GM12864 (cell line): ENCODE results near the gene C19orf67.

Experiments
- DNase-seq: peaks from one replicate; pipeline ENCODE4 v3.0.0-alpha.2; 2011; ENCODE audit warnings: low read depth
- H3K4me3 ChIP-seq: 2 replicates; pipeline ENCODE4 v1.5.1; 2011; ENCODE audit warnings: mild to moderate bottlenecking, low read depth, low read length, control low read depth
- TF ChIP-seq, protein P1 (sequence below): IDR thresholded peaks from 2 replicates; pipeline ENCODE4 v1.5.1; 2011; ENCODE audit warnings: low read depth, mild to moderate bottlenecking, moderate library complexity, low read length, control low read depth, inconsistent platforms; ENCODE audit errors: missing control alignments

C19orf67 gene

DNA sequence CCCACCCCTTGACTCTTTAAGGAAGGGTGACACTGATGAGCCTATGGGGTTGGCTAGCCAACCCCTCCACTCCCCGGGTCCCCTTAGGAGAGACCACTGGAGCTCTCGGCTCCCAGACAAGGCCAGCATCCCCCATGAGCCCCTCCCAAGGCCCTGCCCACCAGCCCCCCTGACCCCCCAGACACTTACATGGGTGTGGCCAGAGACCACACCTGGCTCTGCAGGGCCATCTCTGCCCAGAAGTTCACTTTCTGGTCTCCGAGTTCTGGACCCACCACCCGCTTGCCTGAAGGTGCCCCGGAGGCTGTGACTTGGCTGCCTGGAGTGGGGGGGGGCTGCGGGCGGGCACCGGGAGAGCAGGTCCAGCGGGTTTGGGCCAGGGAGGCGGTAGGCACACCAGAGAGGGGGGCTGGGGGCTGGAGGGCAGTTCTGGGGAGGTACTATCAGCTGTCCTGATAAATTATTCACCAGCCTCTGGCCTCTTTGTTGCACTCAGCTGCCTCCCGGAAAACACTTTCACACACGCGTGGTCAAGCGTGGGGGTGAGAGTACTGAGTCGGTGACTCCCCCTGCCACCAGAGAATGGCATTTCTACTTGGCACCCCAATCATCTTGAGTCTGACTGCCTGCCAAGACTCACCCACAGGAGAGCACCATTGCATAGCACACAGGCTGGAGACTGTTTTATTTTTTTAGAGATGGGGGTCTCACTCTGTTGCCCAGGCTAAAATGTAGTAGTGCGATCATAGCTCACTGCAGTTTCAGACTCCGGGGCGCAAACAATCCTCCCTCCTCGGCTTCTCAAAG, 23.6 kb downstream of the C19orf67 start, which contains the start of gene PALM3:
Gene PALM3 (minus strand): TSS at position 326 of the 807 bp plus-strand sequence. CDS start 96 bp downstream, at position 230.
- TF ChIP-seq, protein P1, sequence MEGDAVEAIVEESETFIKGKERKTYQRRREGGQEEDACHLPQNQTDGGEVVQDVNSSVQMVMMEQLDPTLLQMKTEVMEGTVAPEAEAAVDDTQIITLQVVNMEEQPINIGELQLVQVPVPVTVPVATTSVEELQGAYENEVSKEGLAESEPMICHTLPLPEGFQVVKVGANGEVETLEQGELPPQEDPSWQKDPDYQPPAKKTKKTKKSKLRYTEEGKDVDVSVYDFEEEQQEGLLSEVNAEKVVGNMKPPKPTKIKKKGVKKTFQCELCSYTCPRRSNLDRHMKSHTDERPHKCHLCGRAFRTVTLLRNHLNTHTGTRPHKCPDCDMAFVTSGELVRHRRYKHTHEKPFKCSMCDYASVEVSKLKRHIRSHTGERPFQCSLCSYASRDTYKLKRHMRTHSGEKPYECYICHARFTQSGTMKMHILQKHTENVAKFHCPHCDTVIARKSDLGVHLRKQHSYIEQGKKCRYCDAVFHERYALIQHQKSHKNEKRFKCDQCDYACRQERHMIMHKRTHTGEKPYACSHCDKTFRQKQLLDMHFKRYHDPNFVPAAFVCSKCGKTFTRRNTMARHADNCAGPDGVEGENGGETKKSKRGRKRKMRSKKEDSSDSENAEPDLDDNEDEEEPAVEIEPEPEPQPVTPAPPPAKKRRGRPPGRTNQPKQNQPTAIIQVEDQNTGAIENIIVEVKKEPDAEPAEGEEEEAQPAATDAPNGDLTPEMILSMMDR = no peak
- no peak for DNase-seq
- H3K4me3 ChIP-seq = no peak within 1 kb of the TSS

DNA sequence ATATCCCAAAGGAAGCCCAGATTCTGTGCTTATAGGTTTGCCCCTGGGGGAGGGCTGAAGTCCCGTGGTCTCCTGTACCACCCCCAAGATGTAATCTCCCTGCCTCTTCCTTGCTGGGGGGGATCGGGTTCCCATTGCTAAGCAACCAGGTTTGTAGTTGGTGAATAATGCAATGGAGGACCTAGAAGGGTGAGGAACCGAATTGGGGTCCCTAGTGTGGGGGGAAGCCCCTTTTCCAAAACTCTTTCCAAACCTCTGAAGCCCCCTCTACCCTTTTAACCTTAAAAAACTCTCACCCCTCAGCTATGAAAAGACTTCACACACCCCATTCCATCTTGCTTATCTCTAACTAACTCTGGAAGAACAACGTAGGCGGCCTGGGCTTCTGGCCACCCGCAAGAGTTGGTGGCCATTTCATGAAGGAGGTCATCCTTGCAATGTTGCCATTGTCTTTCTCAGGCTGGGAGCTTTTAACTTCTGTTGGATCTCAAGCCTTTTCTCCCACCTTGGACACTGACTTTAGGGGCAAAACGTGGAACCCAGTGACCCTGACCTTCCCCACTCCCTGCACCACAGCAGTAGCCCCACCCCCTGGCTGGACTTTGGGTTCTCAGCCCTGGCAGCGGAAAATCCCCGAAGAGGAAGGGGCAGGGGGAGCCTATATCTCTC, 24.4 kb downstream of the C19orf67 start:
- H3K4me3 ChIP-seq = no peak overlapping the region
- no peak for DNase-seq
- TF ChIP-seq, protein P1 = no peak

DNA sequence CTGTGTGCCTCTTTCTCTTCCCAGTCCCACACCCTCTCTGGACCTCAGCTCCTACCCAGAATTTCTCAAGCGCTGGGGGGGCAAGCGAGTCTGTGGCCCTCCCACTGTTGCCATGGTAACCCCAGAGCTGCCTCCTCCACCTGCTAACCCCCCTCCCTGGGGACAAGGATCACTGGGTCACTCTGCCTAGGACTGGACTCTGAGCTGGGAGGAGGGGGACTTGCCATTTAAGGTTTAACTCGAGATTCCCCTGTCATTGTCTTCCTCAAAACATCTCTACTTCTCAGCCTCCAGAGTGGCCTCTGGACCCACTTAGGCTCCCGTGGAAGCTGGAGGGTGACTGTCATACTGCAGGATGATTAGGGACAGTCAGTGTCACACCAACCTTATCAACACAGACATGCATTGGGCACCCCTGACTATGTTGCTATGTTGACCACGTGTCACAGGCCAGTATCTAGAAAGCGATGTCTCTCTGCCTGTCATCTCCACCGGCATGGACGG, 25.9 kb downstream of the C19orf67 start:
- DNase-seq = no peak
- no peak overlapping the region for H3K4me3 ChIP-seq
- TF ChIP-seq, protein P1 = no peak

DNA sequence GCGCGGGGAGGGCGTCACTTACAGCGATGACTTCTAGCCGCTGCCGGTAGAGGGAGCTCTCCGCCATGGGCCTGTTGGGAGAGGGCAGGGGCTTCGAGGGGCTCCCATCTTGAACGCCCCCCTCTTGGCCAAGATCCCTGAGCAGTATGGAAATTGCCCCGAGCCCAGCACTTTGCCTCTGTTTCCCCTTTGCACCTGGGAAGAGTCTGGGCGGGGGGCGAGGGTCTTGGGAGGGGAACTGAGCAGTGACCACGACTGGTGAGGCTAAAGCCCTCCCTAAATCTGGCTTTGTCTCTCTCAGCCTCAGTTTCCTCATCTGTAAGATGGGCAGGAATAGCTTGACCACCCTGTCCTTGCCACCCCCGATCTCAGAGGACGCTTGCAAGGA, 26.5 kb downstream of the C19orf67 start:
- TF ChIP-seq, protein P1 = peak; percentile 88
- no peak overlapping the region for H3K4me3 ChIP-seq
- no peak for DNase-seq

DNA sequence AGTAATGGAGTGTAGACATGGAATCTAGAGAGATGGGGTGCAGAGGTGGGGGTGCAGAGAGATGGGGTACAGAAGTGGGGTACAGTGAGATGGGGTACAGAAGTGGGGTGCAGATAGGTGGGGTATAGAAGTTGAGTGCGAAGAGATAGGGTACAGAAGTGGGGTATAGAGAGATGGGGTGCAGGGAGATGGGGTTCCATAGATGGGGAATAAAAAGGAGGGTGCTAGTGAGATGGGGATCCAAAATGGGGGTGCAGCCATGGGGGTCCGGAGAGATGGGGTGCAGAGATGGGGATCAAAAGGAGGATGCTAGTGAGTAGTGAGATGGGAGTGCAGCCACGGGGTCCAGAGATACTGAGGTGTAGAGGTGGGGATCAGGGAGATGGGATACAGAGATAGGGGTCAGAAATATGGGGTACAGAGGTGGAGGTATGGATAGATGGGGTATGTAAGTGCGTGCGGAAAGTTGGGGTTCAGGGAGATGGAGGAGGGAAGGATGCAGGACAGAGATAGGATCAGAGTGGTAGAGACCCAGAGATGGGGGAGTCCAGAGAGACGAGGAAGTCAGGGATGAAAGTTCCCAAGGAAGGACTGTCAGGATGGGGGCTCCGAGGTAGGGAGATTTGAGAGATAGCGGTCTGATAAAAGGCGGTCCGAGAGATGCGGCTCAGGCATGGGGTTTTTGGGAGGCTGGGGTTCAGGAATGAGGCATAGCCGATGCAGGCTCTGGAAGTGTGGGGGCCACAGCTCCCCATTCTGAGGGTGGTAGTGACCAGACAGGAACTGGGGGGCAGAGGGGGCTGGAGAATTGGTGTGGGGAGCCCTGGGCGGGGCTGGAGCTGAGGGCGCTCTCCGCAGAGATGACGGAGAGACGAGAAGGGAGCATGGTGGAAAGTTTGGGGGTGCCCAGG, 27.1 kb downstream of the C19orf67 start:
- no peak overlapping the region for H3K4me3 ChIP-seq
- no peak for DNase-seq
- TF ChIP-seq, protein P1 = no peak

DNA sequence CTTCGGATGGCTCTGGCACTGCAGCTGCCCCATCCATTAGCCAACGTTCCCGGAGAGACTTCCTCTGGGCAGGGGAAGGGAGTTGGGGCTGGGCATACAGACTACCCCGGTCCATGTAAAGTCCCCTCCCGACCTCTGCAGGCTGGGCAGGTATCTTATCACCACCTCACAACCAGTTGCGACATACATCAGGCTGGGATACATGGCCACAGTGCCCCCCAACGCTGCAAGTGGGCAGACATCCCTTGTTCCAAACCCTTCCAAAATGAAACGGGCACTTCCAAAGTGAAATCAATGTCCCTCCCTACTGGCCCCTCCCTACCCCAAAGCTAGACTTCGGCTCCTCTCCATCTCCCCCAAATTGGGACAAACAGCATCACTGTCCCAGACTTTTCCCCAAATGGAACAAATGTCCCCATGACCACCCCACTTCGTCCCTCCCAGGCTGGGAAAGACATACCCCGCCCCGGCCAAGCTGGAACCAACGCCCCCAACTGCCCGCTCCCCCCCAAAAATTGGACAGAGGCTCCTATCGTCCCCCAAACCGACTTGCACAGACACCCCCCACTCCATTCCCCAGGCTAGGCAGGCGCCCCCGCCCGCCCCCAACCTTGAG, 28.7 kb downstream of the C19orf67 start:
- TF ChIP-seq, protein P1 = no peak
- DNase-seq = no peak
- H3K4me3 ChIP-seq = no peak overlapping the region
